ENCODE measurements around the gene ARRDC4.

The ARRDC4 gene

GRCh38 chr15:98009169-98009568 lies 48.7 kb downstream of the ARRDC4 start:
- Mint-ChIP-seq H3K9me3 (no peaks in the 10 kb centered on the region), H3K4me1 (no peaks in the 10 kb centered on the region), H3K4me3 (no peak overlapping the region), H3K36me3 (ENCODE audit: insufficient read depth) (no peaks in the 10 kb centered on the region), H3K27ac (ENCODE audit: low read depth) (no peak overlapping the region), H3K27me3 (peaks cover 8% of the 10 kb centered on the region)
- ATAC-seq (replicated peaks; ENCODE audit: extremely low read depth, poor library complexity, severe bottlenecking), result no peak
- DNase-seq (ENCODE audit: low spot score in 2 of 2), result no peak

- H3K27ac Mint-ChIP-seq (ENCODE audit: low read depth), result no peak overlapping the region
- peaks cover 8% of the 10 kb centered on the region for H3K27me3 Mint-ChIP-seq
Observed at GRCh38 chr15:98009971-98010370, 49.5 kb downstream of the ARRDC4 start.

GRCh38 chr15:98012354-98012753 lies 51.9 kb downstream of the ARRDC4 start:
- DNase-seq (ENCODE audit: low spot score in 2 of 2) (no peak), ATAC-seq (replicated peaks; ENCODE audit: extremely low read depth, poor library complexity, severe bottlenecking) (no peak)
- Mint-ChIP-seq H3K36me3 (ENCODE audit: insufficient read depth) (no peaks in the 10 kb centered on the region), H3K4me3 (no peak overlapping the region), H3K4me1 (no peaks in the 10 kb centered on the region), H3K9me3 (no peaks in the 10 kb centered on the region), H3K27ac (ENCODE audit: low read depth) (no peak overlapping the region), H3K27me3 (peaks cover 8% of the 10 kb centered on the region)

More at GRCh38 chr15:98009971-98010370, 49.5 kb downstream of the ARRDC4 start:
- Mint-ChIP-seq H3K36me3 (ENCODE audit: insufficient read depth) (no peaks in the 10 kb centered on the region), H3K9me3 (no peaks in the 10 kb centered on the region), H3K4me1 (no peaks in the 10 kb centered on the region), H3K4me3 (no peak overlapping the region)
- ATAC-seq (replicated peaks; ENCODE audit: extremely low read depth, poor library complexity, severe bottlenecking), result no peak
- no peak for DNase-seq (ENCODE audit: low spot score in 2 of 2)

- Mint-ChIP-seq H3K9me3 (no peaks in the 10 kb centered on the region), H3K36me3 (ENCODE audit: insufficient read depth) (no peaks in the 10 kb centered on the region), H3K27me3 (peaks cover 8% of the 10 kb centered on the region), H3K4me1 (no peaks in the 10 kb centered on the region), H3K4me3 (no peak overlapping the region), H3K27ac (ENCODE audit: low read depth) (no peak overlapping the region)
- no peak for DNase-seq (ENCODE audit: low spot score in 2 of 2)
- ATAC-seq (replicated peaks; ENCODE audit: extremely low read depth, poor library complexity, severe bottlenecking), result no peak
Observed at GRCh38 chr15:98013631-98014030, 53.1 kb downstream of the ARRDC4 start.

GRCh38 chr15:98017150-98017964 lies 56.9 kb downstream of the ARRDC4 start:
- H3K27me3 Mint-ChIP-seq, result no peaks in the 10 kb centered on the region
- H3K36me3 Mint-ChIP-seq (ENCODE audit: insufficient read depth), result no peaks in the 10 kb centered on the region
- DNase-seq (ENCODE audit: low spot score in 2 of 2) (no peak), ATAC-seq (replicated peaks; ENCODE audit: extremely low read depth, poor library complexity, severe bottlenecking) (no peak)
- H3K27ac Mint-ChIP-seq (ENCODE audit: low read depth), result no peak overlapping the region
- no peaks in the 10 kb centered on the region for H3K4me1 Mint-ChIP-seq
- H3K4me3 Mint-ChIP-seq, result no peak overlapping the region
- no peaks in the 10 kb centered on the region for H3K9me3 Mint-ChIP-seq

GRCh38 chr15:98018761-98019351 lies 58.4 kb downstream of the ARRDC4 start:
- ATAC-seq (replicated peaks; ENCODE audit: extremely low read depth, poor library complexity, severe bottlenecking), result no peak
- no peak overlapping the region for H3K27ac Mint-ChIP-seq (ENCODE audit: low read depth)
- H3K36me3 Mint-ChIP-seq (ENCODE audit: insufficient read depth), result no peaks in the 10 kb centered on the region
- no peaks in the 10 kb centered on the region for H3K4me1 Mint-ChIP-seq
- no peaks in the 10 kb centered on the region for H3K9me3 Mint-ChIP-seq
- H3K27me3 Mint-ChIP-seq, result no peaks in the 10 kb centered on the region
- no peak overlapping the region for H3K4me3 Mint-ChIP-seq
- DNase-seq (ENCODE audit: low spot score in 2 of 2), result no peak
